Body of pancreas (tissue), 4 donors: ENCODE results near the gene EIF3B. TPM values are rescaled to one million over a fixed set of nuclear protein-coding genes. Genes with fewer than 3 reads are reported as not detected.

Source experiments
- ATAC-seq: fragments of 150-250 bp; one replicate; pipeline ENCODE4 v1.9.1; 2016
- DNase-seq, 4 donors: peaks; one replicate each; pipeline ENCODE4 v3.0.0-alpha.2; 2019
- H3K27ac ChIP-seq, 4 donors: fragments of 200-600 bp; sonication (generic); 1 replicate in 3 of 4; 2 replicates in 1 of 4; pipeline versions ENCODE4 v1.5.1 to v1.6.1; 2016 to 2019; ENCODE audit warnings: mild to moderate bottlenecking in 1 of 4, mixed read lengths in 1 of 4, moderate library complexity in 1 of 4
- H3K27me3 ChIP-seq, 2 donors: fragments of 200-600 bp; sonication (generic); one replicate each; pipeline ENCODE4 v1.6.0; 2016; ENCODE audit warnings: mild to moderate bottlenecking in 1 of 2
- H3K36me3 ChIP-seq, 2 donors: fragments of 200-600 bp; sonication (generic); replicated peaks in 1 of 2; 2 replicates each; pipeline ENCODE4 v1.5.1; 2016; ENCODE audit warnings: low read depth in 2 of 2; ENCODE audit not compliant: insufficient read depth in 1 of 2
- H3K4me1 ChIP-seq: fragments of 200-600 bp; sonication (generic); one replicate; pipeline ENCODE4 v1.6.0; 2016
- H3K4me3 ChIP-seq, 2 donors: fragments of 200-600 bp; sonication (generic); 1 replicate in 1 of 2; 2 replicates in 1 of 2; pipeline ENCODE4 v1.5.1; 2016 to 2019
- H3K9me3 ChIP-seq, 3 donors: fragments of 200-600 bp; sonication (generic); 1 replicate in 2 of 3; 2 replicates in 1 of 3; pipeline ENCODE4 v1.5.1; 2016
- CTCF ChIP-seq, 7 experiments: fragments of 450-650 bp in 4 of 7; fragments of 200-600 bp in 3 of 7; sonication (generic) in 3 of 7; IDR thresholded peaks; one replicate each; pipeline ENCODE4 v1.5.1; 2016 to 2019; ENCODE audit warnings: antibody characterized with exemption in 7 of 7
- POLR2A ChIP-seq, 3 donors: fragments of 450-650 bp; IDR thresholded peaks; one replicate each; pipeline ENCODE4 v1.6.1; 2016; ENCODE audit warnings: antibody characterized with exemption in 3 of 3, mild to moderate bottlenecking in 2 of 3
- WGBS, 2 donors: methylation state at CpG; one replicate each; pipeline ENCODE4 v1.1.5; 2017; 5-methylcytosine and 5-hydroxymethylcytosine counted together
- intact Hi-C: fragments of 100-400 bp; cut with DNase I; formaldehyde crosslinking; loops from one replicate; pipeline ENCODE4 v1.15.1; 2023
- total RNA-seq, 2 donors: library from RNA; depleted of rRNA; stranded (reverse); fragments of >200 nt; gene quantifications; one replicate each; pipeline ENCODE4 v1.1.0, GENCODE V29; 2016

The EIF3B gene
- total RNA-seq, 2 donors from 2014 or later: 87.2 to 232 TPM

GRCh38 chr7:2372724-2373123, 18.1 kb downstream of the EIF3B start:
- Histone ChIP-seq H3K4me3 (no peak overlapping the region), H3K4me1 (peaks cover 40% of the 10 kb centered on the region), H3K27ac (peak overlapping the region in 2 of 4 donors; percentile 30 to 33), H3K9me3 (no peaks in the 10 kb centered on the region), H3K36me3 (peaks cover 0 to 64% of the 10 kb centered on the region in 2 donors), H3K27me3 (no peaks in the 10 kb centered on the region)
- intact Hi-C loops: no loop called here
- DNase-seq: no peak
- no peak for ATAC-seq
- WGBS, 2 donors: 84 to 88% methylated on average over 13 to 14 of the region's 14 CpGs
- TF ChIP-seq CTCF (IDR thresholded peaks at IDR 0.05): no peak
- TF ChIP-seq POLR2A (IDR thresholded peaks at IDR 0.05): no peak

DNA sequence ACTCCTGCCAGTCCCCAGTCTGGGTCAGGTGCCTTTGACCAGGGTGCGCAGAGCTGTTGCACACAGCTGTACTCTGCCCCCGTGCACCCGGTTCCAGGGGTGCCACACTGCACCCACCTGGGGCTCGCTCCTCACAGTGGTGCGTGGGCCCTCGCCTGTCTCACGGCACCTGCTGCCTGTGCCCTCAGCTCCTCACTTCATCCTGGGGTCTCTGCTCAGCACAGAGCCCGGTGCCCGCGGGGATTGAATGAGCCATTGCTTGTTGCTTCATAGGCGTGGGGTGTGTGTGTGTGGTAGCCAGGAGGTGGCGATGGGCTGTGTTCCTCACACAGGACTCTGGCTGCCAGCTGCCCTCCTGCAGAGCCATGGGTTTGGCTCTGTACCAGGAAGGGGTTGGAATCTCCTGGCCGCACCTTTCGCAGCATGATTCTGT, 18.5 kb downstream of the EIF3B start:
- Histone ChIP-seq H3K36me3 (peaks cover 0 to 60% of the 10 kb centered on the region in 2 donors), H3K27ac (peak overlapping the region in 2 of 4 donors; percentile 30 to 33), H3K9me3 (no peaks in the 10 kb centered on the region), H3K27me3 (no peaks in the 10 kb centered on the region), H3K4me1 (peaks cover 40% of the 10 kb centered on the region), H3K4me3 (no peak overlapping the region)
- DNase-seq (peak; percentile 60 to 84 (median 78)), ATAC-seq (peak; percentile 28)
- WGBS, 2 donors: 50 to 72% methylated on average over 6 to 14 of the region's 14 CpGs
- intact Hi-C loops: no loop called here
- TF ChIP-seq POLR2A (IDR thresholded peaks at IDR 0.05) (no peak), CTCF (IDR thresholded peaks at IDR 0.05) (peak in 5 of 7 experiments; percentile 9 to 51 (median 34))

- H3K27ac ChIP-seq: peak overlapping the region in 2 of 4 donors; percentile 30 to 33
- H3K4me1 ChIP-seq: peaks cover 40% of the 10 kb centered on the region
- no peaks in the 10 kb centered on the region for H3K9me3 ChIP-seq
- intact Hi-C loops: no loop called here
- H3K27me3 ChIP-seq: no peaks in the 10 kb centered on the region
- TF ChIP-seq CTCF (IDR thresholded peaks at IDR 0.05): no peak
- DNase-seq (no peak), ATAC-seq (no peak)
- 90 to 96% methylated on average over 7 of the region's 7 CpGs for WGBS, 2 donors
- peaks cover 0 to 56% of the 10 kb centered on the region in 2 donors for H3K36me3 ChIP-seq
- H3K4me3 ChIP-seq: no peak overlapping the region
Observed at GRCh38 chr7:2373646-2374045, 19.0 kb downstream of the EIF3B start.

- Histone ChIP-seq H3K4me1 (peaks cover 40% of the 10 kb centered on the region), H3K27ac (peak overlapping the region in 2 of 4 donors; percentile 74 to 83), H3K27me3 (no peaks in the 10 kb centered on the region), H3K9me3 (no peaks in the 10 kb centered on the region), H3K4me3 (no peak overlapping the region), H3K36me3 (peaks cover 0 to 56% of the 10 kb centered on the region in 2 donors)
- intact Hi-C loops: no loop called here
- no peak for TF ChIP-seq CTCF (IDR thresholded peaks at IDR 0.05)
- TF ChIP-seq POLR2A (IDR thresholded peaks at IDR 0.05): no peak
- no peak for DNase-seq
- 89% methylated on average over 11 to 18 of the region's 18 CpGs for WGBS, 2 donors
- ATAC-seq: no peak
Observed at GRCh38 chr7:2374401-2374800, 19.8 kb downstream of the EIF3B start.
